Neuronal stem cell (in vitro differentiated cells): ENCODE results near the gene SOX18.
A peak's percentile ranks its signal among the peaks of the same experiment; 100 is the strongest.

Source experiments
- DNase-seq: peaks from one replicate; pipeline ENCODE4 v3.0.0-alpha.2; 2013; ENCODE audit warnings: low spot score
- H2AFZ ChIP-seq: one replicate; pipeline ENCODE4 v1.6.1; 2013; ENCODE audit warnings: mild to moderate bottlenecking, low read length, inconsistent platforms
- H2AK5ac ChIP-seq: 2 replicates; pipeline ENCODE4 v1.6.1; 2013; ENCODE audit warnings: low read depth, mild to moderate bottlenecking, inconsistent platforms, low read length, moderate library complexity, mixed read lengths
- H2BK120ac ChIP-seq: 2 replicates; pipeline ENCODE4 v1.6.1; 2013; ENCODE audit warnings: low read depth, mild to moderate bottlenecking, inconsistent platforms, low read length, moderate library complexity, mixed read lengths
- H2BK12ac ChIP-seq: one replicate; pipeline ENCODE4 v1.6.1; 2013; ENCODE audit warnings: low read length, inconsistent platforms
- H2BK15ac ChIP-seq: 2 replicates; pipeline ENCODE4 v1.6.1; 2013; ENCODE audit warnings: mild to moderate bottlenecking, low read length, inconsistent platforms, mixed read lengths
- H2BK5ac ChIP-seq: one replicate; pipeline ENCODE4 v1.6.1; 2013; ENCODE audit warnings: inconsistent platforms, mild to moderate bottlenecking, low read length, moderate library complexity
- H3K14ac ChIP-seq: one replicate; pipeline ENCODE4 v1.6.1; 2013; ENCODE audit warnings: low read length, inconsistent platforms
- H3K18ac ChIP-seq: 2 replicates; pipeline ENCODE4 v1.6.1; 2013; ENCODE audit warnings: low read length, inconsistent platforms
- H3K23ac ChIP-seq: 2 replicates; pipeline ENCODE4 v1.6.1; 2013; ENCODE audit warnings: low read depth, mild to moderate bottlenecking, mixed read lengths, low read length, inconsistent platforms; ENCODE audit not compliant: poor library complexity
- H3K27ac ChIP-seq: replicated peaks from 3 replicates; pipeline ENCODE4 v1.5.1; 2013; ENCODE audit warnings: low read length, inconsistent platforms
- H3K27me3 ChIP-seq, 3 experiments: 2 replicates each; pipeline ENCODE4 v1.6.1; 2013; ENCODE audit warnings: low read length in 3 of 3, mild to moderate bottlenecking in 2 of 3, inconsistent platforms in 1 of 3, low read depth in 1 of 3, mixed read lengths in 1 of 3, moderate library complexity in 1 of 3; ENCODE audit not compliant: control insufficient read depth in 3 of 3, insufficient read depth in 3 of 3
- H3K36me3 ChIP-seq, 2 donors: replicated peaks in 1 of 2; 2 replicates each; pipeline ENCODE4 v1.6.1; 2013; ENCODE audit warnings: low read length in 2 of 2; ENCODE audit not compliant: control insufficient read depth in 2 of 2, insufficient read depth in 2 of 2
- H3K4ac ChIP-seq: 2 replicates; pipeline ENCODE4 v1.6.1; 2013; ENCODE audit warnings: inconsistent platforms, mild to moderate bottlenecking, low read length, moderate library complexity
- H3K4me1 ChIP-seq, 2 donors: 1 replicate in 1 of 2; 2 replicates in 1 of 2; pipeline ENCODE4 v1.6.1; 2013; ENCODE audit warnings: low read length in 2 of 2, low read depth in 1 of 2; ENCODE audit not compliant: control insufficient read depth in 2 of 2, insufficient read depth in 1 of 2
- H3K4me2 ChIP-seq: one replicate; pipeline ENCODE4 v1.6.1; 2013; ENCODE audit warnings: mild to moderate bottlenecking, low read length, inconsistent platforms; ENCODE audit not compliant: insufficient read depth, poor library complexity, severe bottlenecking
- H3K4me3 ChIP-seq, 2 donors: 2 replicates each; pipeline ENCODE4 v1.5.1; 2013; ENCODE audit warnings: low read length in 2 of 2, mild to moderate bottlenecking in 2 of 2, inconsistent platforms in 1 of 2, moderate library complexity in 1 of 2
- H3K79me1 ChIP-seq: one replicate; pipeline ENCODE4 v1.6.1; 2013; ENCODE audit warnings: low read depth, mild to moderate bottlenecking, inconsistent platforms, low read length, moderate library complexity
- H3K9ac ChIP-seq: one replicate; pipeline ENCODE4 v1.6.1; 2013; ENCODE audit warnings: mild to moderate bottlenecking, low read depth, low read length, inconsistent platforms; ENCODE audit not compliant: poor library complexity
- H3K9me3 ChIP-seq, 2 donors: replicated peaks in 1 of 2; 2 replicates each; pipeline versions ENCODE3 to v1.6.1; 2013; ENCODE audit warnings: low read length in 2 of 2, mild to moderate bottlenecking in 2 of 2, inconsistent platforms in 1 of 2, low read depth in 1 of 2, mixed read lengths in 1 of 2, moderate library complexity in 1 of 2; ENCODE audit not compliant: control insufficient read depth in 2 of 2, insufficient read depth in 1 of 2
- H4K8ac ChIP-seq: one replicate; pipeline ENCODE4 v1.6.1; 2013; ENCODE audit warnings: low read depth, mild to moderate bottlenecking, inconsistent platforms, low read length, moderate library complexity
- H4K91ac ChIP-seq: one replicate; pipeline ENCODE4 v1.6.1; 2013; ENCODE audit warnings: low read length, low read depth, mild to moderate bottlenecking, inconsistent platforms; ENCODE audit not compliant: poor library complexity
- WGBS, 2 donors: extraction: QIAGEN DNeasy Blood & Tissue Kit; methylation state at CpG; one replicate each; pipeline ENCODE4 v1.1.7; 2013; ENCODE audit warnings: missing lambda C conversion rate in 2 of 2, mixed read lengths in 1 of 2; ENCODE audit not compliant: insufficient read length in 2 of 2, insufficient replicate concordance in 1 of 2; ENCODE audit errors: extremely low coverage in 2 of 2; 5-methylcytosine and 5-hydroxymethylcytosine counted together

Gene SOX18

GRCh38 chr20:64022671-64023360 lies 26.6 kb downstream of the SOX18 start:
- H2BK12ac ChIP-seq: no peak overlapping the region
- H2AFZ ChIP-seq: no peak overlapping the region
- H3K27me3 ChIP-seq: no peaks in the 10 kb centered on the region
- H3K4ac ChIP-seq: no peak overlapping the region
- no peak overlapping the region for H2BK15ac ChIP-seq
- no peaks in the 10 kb centered on the region for H3K4me1 ChIP-seq
- peak overlapping the region; percentile 9 for H3K9ac ChIP-seq
- H3K27ac ChIP-seq: no peak overlapping the region
- H2BK120ac ChIP-seq: no peak overlapping the region
- H4K8ac ChIP-seq: no peak overlapping the region
- no peak overlapping the region for H4K91ac ChIP-seq
- H3K4me2 ChIP-seq: no peak overlapping the region
- WGBS, 2 donors: no CpG with 5 or more reads among the region's 17 CpGs
- peak overlapping the region in 1 of 2 donors; percentile 63 for H3K4me3 ChIP-seq
- no peak for DNase-seq
- H3K14ac ChIP-seq: no peak overlapping the region
- H3K18ac ChIP-seq: no peak overlapping the region
- no peak overlapping the region for H2AK5ac ChIP-seq
- peaks cover 0 to 3% of the 10 kb centered on the region in 2 donors for H3K9me3 ChIP-seq
- no peak overlapping the region for H2BK5ac ChIP-seq
- H3K36me3 ChIP-seq: peaks cover 71 to 94% of the 10 kb centered on the region in 2 donors
- H3K23ac ChIP-seq: no peak overlapping the region
- H3K79me1 ChIP-seq: peaks cover 20% of the 10 kb centered on the region

DNA sequence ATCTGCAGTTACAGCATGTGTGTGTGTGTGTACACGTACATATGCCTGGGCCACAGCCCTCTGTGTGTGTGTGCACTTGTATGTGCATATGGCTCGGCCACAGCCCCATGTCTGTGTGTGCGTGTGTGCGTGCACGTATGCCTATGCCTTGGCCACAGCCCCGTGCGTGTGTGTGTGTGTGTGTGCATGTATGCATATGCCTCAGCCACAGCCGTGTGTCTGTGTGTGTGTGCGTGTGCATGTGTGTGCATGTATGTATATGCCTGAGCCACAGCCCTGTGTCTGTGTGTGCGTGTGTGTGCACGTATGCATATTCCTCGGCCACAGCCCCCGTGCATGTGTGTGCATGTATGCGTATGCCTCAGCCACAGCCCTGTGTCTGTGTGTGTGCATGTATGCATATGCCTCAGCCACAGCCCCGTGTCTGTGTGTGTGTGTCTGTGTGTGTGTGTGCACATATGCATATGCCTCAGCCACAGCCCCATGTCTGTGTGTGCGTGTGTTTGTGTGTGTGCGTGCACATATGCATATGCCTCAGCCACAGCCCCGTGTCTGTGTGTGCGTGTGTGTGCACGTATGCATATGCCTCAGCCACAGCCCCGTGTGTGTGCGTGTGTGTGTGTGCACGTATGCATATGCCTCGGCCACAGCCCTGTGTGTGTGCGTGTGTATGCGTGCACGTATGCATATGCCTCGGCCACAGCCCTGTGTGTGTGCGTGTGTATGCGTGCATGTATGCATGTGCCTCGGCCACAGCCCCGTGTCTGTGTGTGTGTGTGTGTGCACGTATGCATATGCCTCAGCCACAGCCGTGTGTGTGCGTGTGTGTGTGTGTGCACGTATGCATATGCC lies 28.1 kb downstream of the SOX18 start:
- H2AFZ ChIP-seq: no peak overlapping the region

GRCh38 chr20:64015635-64016034 lies 33.8 kb downstream of the SOX18 start:
- no peak overlapping the region for H2AK5ac ChIP-seq
- H2BK5ac ChIP-seq: no peak overlapping the region
- H3K4me3 ChIP-seq: no peak overlapping the region
- H3K27ac ChIP-seq: no peak overlapping the region
- no peak overlapping the region for H3K23ac ChIP-seq
- H2BK15ac ChIP-seq: no peak overlapping the region
- no peak overlapping the region for H2BK12ac ChIP-seq
- H3K4me2 ChIP-seq: no peak overlapping the region
- no peak for DNase-seq
- H3K18ac ChIP-seq: no peak overlapping the region
- H3K14ac ChIP-seq: no peak overlapping the region
- H3K9me3 ChIP-seq: no peaks in the 10 kb centered on the region
- no CpG with 5 or more reads among the region's 2 CpGs for WGBS, 2 donors
- no peak overlapping the region for H3K9ac ChIP-seq
- H4K91ac ChIP-seq: no peak overlapping the region
- peaks cover 4% of the 10 kb centered on the region for H3K79me1 ChIP-seq
- no peak overlapping the region for H4K8ac ChIP-seq
- no peaks in the 10 kb centered on the region for H3K27me3 ChIP-seq
- H3K36me3 ChIP-seq: peaks cover 41 to 78% of the 10 kb centered on the region in 2 donors
- H3K4ac ChIP-seq: no peak overlapping the region
- H3K4me1 ChIP-seq: no peaks in the 10 kb centered on the region
- no peak overlapping the region for H2BK120ac ChIP-seq
- H2AFZ ChIP-seq: no peak overlapping the region

More for the DNA sequence above, 28.1 kb downstream of the SOX18 start:
- Histone ChIP-seq H3K4me1 (no peaks in the 10 kb centered on the region), H3K4ac (no peak overlapping the region), H3K27me3 (no peaks in the 10 kb centered on the region), H3K4me3 (peak overlapping the region in 1 of 2 donors; percentile 33), H2BK15ac (no peak overlapping the region), H3K9me3 (peaks cover 0 to 3% of the 10 kb centered on the region in 2 donors), H3K4me2 (no peak overlapping the region), H3K23ac (peak overlapping the region; percentile 91), H3K9ac (peak overlapping the region; percentile 70), H2BK5ac (no peak overlapping the region), H2BK12ac (peak overlapping the region; percentile 6), H3K79me1 (peaks cover 16% of the 10 kb centered on the region), H2AK5ac (no peak overlapping the region), H3K27ac (no peak overlapping the region), H3K18ac (no peak overlapping the region), H4K91ac (peak overlapping the region; percentile 11), H4K8ac (peak overlapping the region; percentile 86), H3K36me3 (peaks cover 65 to 88% of the 10 kb centered on the region in 2 donors), H2BK120ac (no peak overlapping the region), H3K14ac (peak overlapping the region; percentile 82)
- DNase-seq: no peak
- no CpG with 5 or more reads among the region's 36 CpGs for WGBS, 2 donors
